ENCODE data around the gene DYSF. TPM values are rescaled to one million over a fixed set of nuclear protein-coding genes. Genes with fewer than 3 reads are reported as not detected.

The DYSF gene
- total RNA-seq, 2 experiments from 2014 or later: 0.12 TPM

- ChIA-PET POLR2A (no interaction called here), CTCF (interaction anchor here (1.3 kb wide), 1 partner anchor 9 kb away, joined by 5 read pairs; no protein-coding TSS in a partner anchor)
- Mint-ChIP-seq H3K4me1 (no peaks in the 10 kb centered on the region), H3K36me3 (ENCODE audit: low read depth) (no peaks in the 10 kb centered on the region), H3K27me3 (peaks cover 2% of the 10 kb centered on the region), H3K9me3 (no peaks in the 10 kb centered on the region), H3K27ac (no peak overlapping the region), H3K4me3 (no peak overlapping the region)
- no peak for DNase-seq
Observed at GRCh38 chr2:71694501-71695234, 241.3 kb downstream of the DYSF start.

GRCh38 chr2:71695235-71696120 lies 242.1 kb downstream of the DYSF start:
- Mint-ChIP-seq H3K9me3 (no peaks in the 10 kb centered on the region), H3K27me3 (peaks cover 2% of the 10 kb centered on the region), H3K4me1 (no peaks in the 10 kb centered on the region), H3K4me3 (no peak overlapping the region), H3K27ac (no peak overlapping the region), H3K36me3 (ENCODE audit: low read depth) (no peaks in the 10 kb centered on the region)
- POLR2A ChIA-PET: no interaction called here
- DNase-seq: no peak
- CTCF ChIA-PET: interaction anchor here (1.3 kb wide), 1 partner anchor 8 kb away, joined by 5 read pairs; no protein-coding TSS in a partner anchor

GRCh38 chr2:71696381-71696780 lies 243.0 kb downstream of the DYSF start:
- CTCF ChIA-PET: interaction anchor here (1.3 kb wide), 1 partner anchor 8 kb away, joined by 5 read pairs; no protein-coding TSS in a partner anchor
- POLR2A ChIA-PET: no interaction called here
- Mint-ChIP-seq H3K36me3 (ENCODE audit: low read depth) (no peaks in the 10 kb centered on the region), H3K4me3 (no peak overlapping the region), H3K27me3 (peaks cover 2% of the 10 kb centered on the region), H3K4me1 (no peaks in the 10 kb centered on the region), H3K27ac (no peak overlapping the region), H3K9me3 (no peaks in the 10 kb centered on the region)
- no peak for DNase-seq

- Mint-ChIP-seq H3K36me3 (ENCODE audit: low read depth) (no peaks in the 10 kb centered on the region), H3K4me3 (no peak overlapping the region), H3K27ac (no peak overlapping the region), H3K9me3 (no peaks in the 10 kb centered on the region), H3K4me1 (no peaks in the 10 kb centered on the region), H3K27me3 (no peaks in the 10 kb centered on the region)
- ChIA-PET POLR2A (no interaction called here), CTCF (no interaction called here)
- no peak for DNase-seq
Observed at GRCh38 chr2:71697106-71698004, 244.0 kb downstream of the DYSF start.

- no peak for DNase-seq
- Mint-ChIP-seq H3K36me3 (ENCODE audit: low read depth) (no peaks in the 10 kb centered on the region), H3K4me1 (no peaks in the 10 kb centered on the region), H3K27me3 (no peaks in the 10 kb centered on the region), H3K9me3 (no peaks in the 10 kb centered on the region), H3K27ac (no peak overlapping the region), H3K4me3 (no peak overlapping the region)
- POLR2A ChIA-PET: no interaction called here
- CTCF ChIA-PET: no interaction called here
Observed at GRCh38 chr2:71699428-71699827, 246.1 kb downstream of the DYSF start.

- Mint-ChIP-seq H3K36me3 (ENCODE audit: low read depth) (no peaks in the 10 kb centered on the region), H3K9me3 (no peaks in the 10 kb centered on the region), H3K4me3 (no peak overlapping the region), H3K4me1 (no peaks in the 10 kb centered on the region), H3K27ac (no peak overlapping the region), H3K27me3 (no peaks in the 10 kb centered on the region)
- ChIA-PET CTCF (no interaction called here), POLR2A (no interaction called here)
- no peak for DNase-seq
Observed at GRCh38 chr2:71700041-71700657, 246.8 kb downstream of the DYSF start.

- ChIA-PET CTCF (no interaction called here), POLR2A (no interaction called here)
- H3K9me3 Mint-ChIP-seq: no peaks in the 10 kb centered on the region
- H3K4me3 Mint-ChIP-seq: no peak overlapping the region
- no peaks in the 10 kb centered on the region for H3K27me3 Mint-ChIP-seq
- H3K4me1 Mint-ChIP-seq: no peaks in the 10 kb centered on the region
- H3K36me3 Mint-ChIP-seq (ENCODE audit: low read depth): no peaks in the 10 kb centered on the region
- no peak for DNase-seq
- H3K27ac Mint-ChIP-seq: no peak overlapping the region
Observed at GRCh38 chr2:71700658-71701397, 247.5 kb downstream of the DYSF start.

GRCh38 chr2:71702071-71702970 lies 249.0 kb downstream of the DYSF start:
- Mint-ChIP-seq H3K4me3 (no peak overlapping the region), H3K9me3 (no peaks in the 10 kb centered on the region), H3K4me1 (no peaks in the 10 kb centered on the region), H3K27ac (no peak overlapping the region), H3K27me3 (no peaks in the 10 kb centered on the region), H3K36me3 (ENCODE audit: low read depth) (no peaks in the 10 kb centered on the region)
- DNase-seq: no peak
- CTCF ChIA-PET: no interaction called here
- POLR2A ChIA-PET: no interaction called here

- CTCF ChIA-PET: interaction anchor here (2.1 kb wide), 1 partner anchor 8 kb away, joined by 5 read pairs; no protein-coding TSS in a partner anchor
- DNase-seq: no peak
- H3K4me3 Mint-ChIP-seq: no peak overlapping the region
Observed at GRCh38 chr2:71702971-71703898, 249.9 kb downstream of the DYSF start.

GRCh38 chr2:71704131-71704561 lies 250.8 kb downstream of the DYSF start:
- Mint-ChIP-seq H3K9me3 (no peaks in the 10 kb centered on the region), H3K4me3 (no peak overlapping the region), H3K36me3 (ENCODE audit: low read depth) (no peaks in the 10 kb centered on the region), H3K4me1 (no peaks in the 10 kb centered on the region), H3K27me3 (no peaks in the 10 kb centered on the region), H3K27ac (no peak overlapping the region)
- no peak for DNase-seq
- ChIA-PET POLR2A (no interaction called here), CTCF (interaction anchor here (2.1 kb wide), 1 partner anchor 9 kb away, joined by 5 read pairs; no protein-coding TSS in a partner anchor)

More at GRCh38 chr2:71702971-71703898, 249.9 kb downstream of the DYSF start:
- H3K36me3 Mint-ChIP-seq (ENCODE audit: low read depth): no peaks in the 10 kb centered on the region
- no peak overlapping the region for H3K27ac Mint-ChIP-seq
- POLR2A ChIA-PET: no interaction called here
- no peaks in the 10 kb centered on the region for H3K4me1 Mint-ChIP-seq
- H3K27me3 Mint-ChIP-seq: no peaks in the 10 kb centered on the region
- no peaks in the 10 kb centered on the region for H3K9me3 Mint-ChIP-seq

All from activated CD4-positive, alpha-beta T cell treated with anti-CD3 and anti-CD28 coated beads, Interleukin-2, amount 10 ng/mL, durations not matched to agents 7 days and 5 days (primary cell).